ENCODE results near the gene KIRREL2.
"Not testable (repeated sequence)": the region's sequence is repeated elsewhere in the genome, so short reads cannot be mapped to it uniquely, and the experiment has no call there.

The KIRREL2 gene

GRCh38 chr19:35902870-35903475, 46.3 kb downstream of the KIRREL2 start:
- H3K9me3 ChIP-seq (ENCODE audit: insufficient read depth, low read depth, low read length) = no peaks in the 10 kb centered on the region
- H3K4me1 ChIP-seq (ENCODE audit: insufficient read depth, low read length) = peaks cover 7% of the 10 kb centered on the region
- peak overlapping the region; percentile 77; the same call in 1 of the 2 replicates for H3K9ac ChIP-seq (ENCODE audit: low read depth, low read length)
- peak overlapping the region; percentile 74 for H3K4me3 ChIP-seq (ENCODE audit: low read length)
- no peak overlapping the region for H3K27ac ChIP-seq (ENCODE audit: low read length)
- peaks cover 18% of the 10 kb centered on the region for H3K27me3 ChIP-seq (ENCODE audit: insufficient read depth, low read length)
- 0 out of 2 replicates have a peak, but pooled peaks cover 3% of the 10 kb centered on the region for H3K36me3 ChIP-seq (ENCODE audit: insufficient read depth, low read depth, low read length)

- Histone ChIP-seq H3K4me3 (ENCODE audit: low read length) (peak overlapping the region; percentile 74), H3K9me3 (ENCODE audit: insufficient read depth, low read depth, low read length) (no peaks in the 10 kb centered on the region), H3K27ac (ENCODE audit: low read length) (no peak overlapping the region), H3K27me3 (ENCODE audit: insufficient read depth, low read length) (peaks cover 18% of the 10 kb centered on the region), H3K9ac (ENCODE audit: low read depth, low read length) (peak overlapping the region; percentile 77; the same call in 1 of the 2 replicates), H3K4me1 (ENCODE audit: insufficient read depth, low read length) (peaks cover 7% of the 10 kb centered on the region), H3K36me3 (ENCODE audit: insufficient read depth, low read depth, low read length) (no peaks in the 10 kb centered on the region)
Observed at GRCh38 chr19:35903550-35904179, 47.0 kb downstream of the KIRREL2 start.

- peaks cover 18% of the 10 kb centered on the region for H3K27me3 ChIP-seq (ENCODE audit: insufficient read depth, low read length)
- no peak overlapping the region for H3K27ac ChIP-seq (ENCODE audit: low read length)
- no peak overlapping the region for H3K9ac ChIP-seq (ENCODE audit: low read depth, low read length)
- peaks cover 7% of the 10 kb centered on the region for H3K4me1 ChIP-seq (ENCODE audit: insufficient read depth, low read length)
- H3K9me3 ChIP-seq (ENCODE audit: insufficient read depth, low read depth, low read length) = no peaks in the 10 kb centered on the region
- H3K36me3 ChIP-seq (ENCODE audit: insufficient read depth, low read depth, low read length) = no peaks in the 10 kb centered on the region
- H3K4me3 ChIP-seq (ENCODE audit: low read length) = no peak overlapping the region
Observed at GRCh38 chr19:35904311-35905068, 47.8 kb downstream of the KIRREL2 start.

GRCh38 chr19:35905178-35905727, 48.5 kb downstream of the KIRREL2 start:
- Histone ChIP-seq H3K4me3 (ENCODE audit: low read length) (no peak overlapping the region), H3K9ac (ENCODE audit: low read depth, low read length) (no peak overlapping the region), H3K9me3 (ENCODE audit: insufficient read depth, low read depth, low read length) (no peaks in the 10 kb centered on the region), H3K4me1 (ENCODE audit: insufficient read depth, low read length) (peaks cover 7% of the 10 kb centered on the region), H3K36me3 (ENCODE audit: insufficient read depth, low read depth, low read length) (no peaks in the 10 kb centered on the region), H3K27ac (ENCODE audit: low read length) (no peak overlapping the region), H3K27me3 (ENCODE audit: insufficient read depth, low read length) (peaks cover 18% of the 10 kb centered on the region)

- Histone ChIP-seq H3K27me3 (ENCODE audit: insufficient read depth, low read length) (peaks cover 11% of the 10 kb centered on the region), H3K36me3 (ENCODE audit: insufficient read depth, low read depth, low read length) (no peaks in the 10 kb centered on the region), H3K4me3 (ENCODE audit: low read length) (no peak overlapping the region), H3K9ac (ENCODE audit: low read depth, low read length) (no peak overlapping the region), H3K27ac (ENCODE audit: low read length) (no peak overlapping the region), H3K9me3 (ENCODE audit: insufficient read depth, low read depth, low read length) (no peaks in the 10 kb centered on the region), H3K4me1 (ENCODE audit: insufficient read depth, low read length) (peaks cover 3% of the 10 kb centered on the region; the same call in 1 of the 2 replicates)
Observed at GRCh38 chr19:35907377-35907745, 50.6 kb downstream of the KIRREL2 start.

GRCh38 chr19:35908010-35908441, 51.3 kb downstream of the KIRREL2 start, which contains the start of gene TYROBP:
TSS of gene TYROBP (minus strand) at chr19:35908295. CDS start at chr19:35908228, 67 bp downstream.
- Histone ChIP-seq H3K9me3 (ENCODE audit: insufficient read depth, low read depth, low read length) (no peaks in the 10 kb centered on the region), H3K27ac (ENCODE audit: low read length) (no peak within 1 kb of the TSS), H3K4me3 (ENCODE audit: low read length) (no peak within 1 kb of the TSS), H3K27me3 (ENCODE audit: insufficient read depth, low read length) (peaks cover 5% of the 10 kb centered on the region; the same call in 1 of the 2 replicates), H3K36me3 (ENCODE audit: insufficient read depth, low read depth, low read length) (no peaks in the 10 kb centered on the region), H3K4me1 (ENCODE audit: insufficient read depth, low read length) (peaks cover 3% of the 10 kb centered on the region; the same call in 1 of the 2 replicates), H3K9ac (ENCODE audit: low read depth, low read length) (no peak within 1 kb of the TSS)

- Histone ChIP-seq H3K36me3 (ENCODE audit: insufficient read depth, low read depth, low read length) (no peaks in the 10 kb centered on the region), H3K9ac (ENCODE audit: low read depth, low read length) (no peak overlapping the region), H3K9me3 (ENCODE audit: insufficient read depth, low read depth, low read length) (no peaks in the 10 kb centered on the region), H3K4me1 (ENCODE audit: insufficient read depth, low read length) (no peaks in the 10 kb centered on the region; the same call in 1 of the 2 replicates), H3K27me3 (ENCODE audit: insufficient read depth, low read length) (no peaks in the 10 kb centered on the region), H3K4me3 (ENCODE audit: low read length) (no peak overlapping the region), H3K27ac (ENCODE audit: low read length) (no peak overlapping the region)
Observed at GRCh38 chr19:35908973-35909683, 52.4 kb downstream of the KIRREL2 start.

- Histone ChIP-seq H3K27ac (ENCODE audit: low read length) (no peak overlapping the region), H3K9ac (ENCODE audit: low read depth, low read length) (no peak overlapping the region), H3K9me3 (ENCODE audit: insufficient read depth, low read depth, low read length) (no peaks in the 10 kb centered on the region), H3K36me3 (ENCODE audit: insufficient read depth, low read depth, low read length) (no peaks in the 10 kb centered on the region), H3K4me1 (ENCODE audit: insufficient read depth, low read length) (no peaks in the 10 kb centered on the region; the same call in 1 of the 2 replicates), H3K4me3 (ENCODE audit: low read length) (no peak overlapping the region), H3K27me3 (ENCODE audit: insufficient read depth, low read length) (no peaks in the 10 kb centered on the region)
Observed at GRCh38 chr19:35909684-35910035, 52.9 kb downstream of the KIRREL2 start.

GRCh38 chr19:35910355-35910754, 53.6 kb downstream of the KIRREL2 start:
- H3K4me3 ChIP-seq (ENCODE audit: low read length); H3K9me3 ChIP-seq (ENCODE audit: insufficient read depth, low read depth, low read length); H3K36me3 ChIP-seq (ENCODE audit: insufficient read depth, low read depth, low read length); H3K4me1 ChIP-seq (ENCODE audit: insufficient read depth, low read length); H3K27ac ChIP-seq (ENCODE audit: low read length); H3K27me3 ChIP-seq (ENCODE audit: insufficient read depth, low read length); H3K9ac ChIP-seq (ENCODE audit: low read depth, low read length): not testable (repeated sequence)

GRCh38 chr19:35911173-35911572, 54.5 kb downstream of the KIRREL2 start:
- Histone ChIP-seq H3K9me3 (ENCODE audit: insufficient read depth, low read depth, low read length) (no peaks in the 10 kb centered on the region), H3K27me3 (ENCODE audit: insufficient read depth, low read length) (no peaks in the 10 kb centered on the region), H3K4me3 (ENCODE audit: low read length) (no peak overlapping the region), H3K9ac (ENCODE audit: low read depth, low read length) (no peak overlapping the region), H3K27ac (ENCODE audit: low read length) (no peak overlapping the region), H3K4me1 (ENCODE audit: insufficient read depth, low read length) (no peaks in the 10 kb centered on the region; the same call in 1 of the 2 replicates), H3K36me3 (ENCODE audit: insufficient read depth, low read depth, low read length) (no peaks in the 10 kb centered on the region)

- H3K27me3 ChIP-seq (ENCODE audit: insufficient read depth, low read length) = no peaks in the 10 kb centered on the region
- H3K4me1 ChIP-seq (ENCODE audit: insufficient read depth, low read length) = no peaks in the 10 kb centered on the region; the same call in 1 of the 2 replicates
- H3K27ac ChIP-seq (ENCODE audit: low read length) = no peak overlapping the region
- no peak overlapping the region for H3K4me3 ChIP-seq (ENCODE audit: low read length)
- no peak overlapping the region for H3K9ac ChIP-seq (ENCODE audit: low read depth, low read length)
- H3K9me3 ChIP-seq (ENCODE audit: insufficient read depth, low read depth, low read length) = no peaks in the 10 kb centered on the region
- no peaks in the 10 kb centered on the region for H3K36me3 ChIP-seq (ENCODE audit: insufficient read depth, low read depth, low read length)
Observed at GRCh38 chr19:35911790-35912189, 55.1 kb downstream of the KIRREL2 start.

Measured in iPS-20b (cell line).